ENCODE data around the gene WDPCP. TPM values are rescaled to one million over a fixed set of nuclear protein-coding genes. Genes with fewer than 3 reads are reported as not detected.

WDPCP gene
- total RNA-seq, 2 experiments from 2014 or later: 10.5 to 12.0 TPM

DNA sequence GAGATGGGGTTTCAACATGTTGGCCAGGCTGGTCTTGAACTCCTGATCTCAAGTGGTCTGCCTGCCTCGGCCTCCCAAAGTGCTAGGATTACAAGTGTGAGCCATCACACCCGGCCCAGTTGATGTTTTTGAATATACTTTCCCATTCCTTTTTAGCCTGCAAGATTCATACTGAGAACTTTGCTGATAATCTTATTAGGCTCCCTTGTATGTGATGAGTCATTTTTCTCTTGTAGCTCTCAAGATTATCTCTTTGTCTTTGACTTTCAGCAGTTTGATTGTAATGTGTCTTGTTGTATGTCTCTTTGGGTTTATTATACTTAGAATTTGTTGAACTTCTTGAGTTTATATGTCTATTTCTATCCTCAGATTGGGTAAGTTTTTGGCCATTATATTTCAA lies 456.3 kb downstream of the WDPCP start:
- H3K4me1 Mint-ChIP-seq: no peaks in the 10 kb centered on the region

DNA sequence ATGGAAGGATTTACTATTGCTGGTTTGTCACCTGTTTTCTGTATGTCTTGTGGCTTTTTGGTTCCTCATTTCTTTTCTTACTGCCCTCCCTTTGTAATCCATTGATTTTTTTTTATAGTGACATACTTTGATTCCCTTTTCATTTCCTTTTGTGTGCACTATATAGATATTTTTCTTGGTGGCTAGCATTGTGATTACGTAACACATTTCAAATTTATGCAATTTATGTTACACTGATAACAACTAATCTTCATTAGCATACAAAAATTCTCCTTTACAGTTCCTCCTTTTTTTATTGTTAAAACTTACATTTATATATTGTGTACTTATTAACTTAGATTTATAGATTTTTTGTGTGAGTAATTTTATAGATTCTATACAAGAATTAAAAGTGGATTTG lies 457.1 kb downstream of the WDPCP start:
- DNase-seq (no peak), ATAC-seq (ENCODE audit: low read depth) (no peak)
- Mint-ChIP-seq H3K27ac (no peak overlapping the region), H3K9me3 (peaks cover 10% of the 10 kb centered on the region), H3K36me3 (no peaks in the 10 kb centered on the region), H3K27me3 (no peaks in the 10 kb centered on the region), H3K4me3 (no peak overlapping the region), H3K4me1 (no peaks in the 10 kb centered on the region)
- POLR2A ChIA-PET: no interaction called here

More for the DNA sequence above, 456.3 kb downstream of the WDPCP start:
- Mint-ChIP-seq H3K4me3 (no peak overlapping the region), H3K9me3 (peaks cover 13% of the 10 kb centered on the region), H3K36me3 (no peaks in the 10 kb centered on the region), H3K27me3 (no peaks in the 10 kb centered on the region), H3K27ac (no peak overlapping the region)
- DNase-seq: no peak
- no peak for ATAC-seq (ENCODE audit: low read depth)
- POLR2A ChIA-PET: no interaction called here

DNA sequence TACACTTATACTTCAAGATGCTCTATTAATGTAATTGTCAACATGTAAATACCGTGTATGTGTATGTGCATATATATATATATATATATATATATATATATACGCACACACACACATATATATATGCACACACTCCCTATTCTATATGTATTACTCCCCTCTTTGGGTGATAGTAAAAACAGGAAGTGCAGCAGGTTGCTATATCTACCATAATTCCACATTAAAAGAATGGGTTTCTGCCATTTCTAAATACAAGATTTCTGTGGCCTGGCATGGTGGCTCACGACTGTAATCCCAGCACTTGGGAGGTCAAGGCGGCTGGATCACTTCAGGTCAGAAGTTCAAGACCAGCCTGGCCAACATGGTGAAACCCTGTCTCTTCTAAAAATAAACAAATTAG lies 460.7 kb downstream of the WDPCP start:
- no peaks in the 10 kb centered on the region for H3K36me3 Mint-ChIP-seq
- no peak overlapping the region for H3K27ac Mint-ChIP-seq
- no peak overlapping the region for H3K4me3 Mint-ChIP-seq
- POLR2A ChIA-PET: no interaction called here
- peaks cover 9% of the 10 kb centered on the region for H3K9me3 Mint-ChIP-seq
- DNase-seq (no peak), ATAC-seq (ENCODE audit: low read depth) (no peak)
- no peaks in the 10 kb centered on the region for H3K4me1 Mint-ChIP-seq
- no peaks in the 10 kb centered on the region for H3K27me3 Mint-ChIP-seq

DNA sequence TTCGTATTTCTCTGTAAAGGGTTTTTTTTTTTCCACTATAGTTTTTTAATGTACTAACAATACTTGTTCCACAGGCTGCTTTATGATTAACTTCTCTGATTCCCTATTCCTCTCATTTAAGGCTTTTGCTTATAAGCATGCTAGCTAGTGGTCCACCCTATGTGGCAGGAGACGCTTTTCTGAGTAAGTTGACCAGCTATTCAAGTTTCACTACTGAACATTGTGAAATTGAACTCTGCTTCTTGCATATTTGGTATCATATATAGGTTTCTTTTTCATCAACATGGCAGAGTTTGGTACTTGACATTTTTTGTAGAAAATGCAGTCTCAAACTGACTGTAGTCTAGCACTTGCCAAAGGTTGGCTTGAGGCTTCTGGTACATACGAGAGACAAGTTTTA lies 463.4 kb downstream of the WDPCP start:
- Mint-ChIP-seq H3K4me3 (no peak overlapping the region), H3K9me3 (peaks cover 1% of the 10 kb centered on the region)

DNA sequence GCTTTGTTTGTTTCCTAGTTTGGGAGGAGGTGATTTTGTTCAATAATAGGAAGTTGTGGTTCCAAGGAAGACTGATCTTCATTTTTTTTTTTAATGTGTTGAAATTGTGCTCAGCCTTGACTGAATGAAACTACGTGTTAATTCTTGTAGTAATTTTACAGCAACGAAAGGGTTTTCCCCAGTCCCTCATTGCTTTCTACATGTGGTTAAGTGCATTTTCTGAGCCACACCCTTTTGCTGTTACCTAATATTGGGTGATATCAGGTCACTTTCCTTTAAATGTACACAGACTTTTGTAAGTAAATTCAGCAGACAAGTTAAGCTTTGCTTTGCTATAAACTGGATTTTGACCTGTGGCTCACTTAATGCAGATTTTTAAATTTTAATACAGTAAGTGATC lies 464.1 kb downstream of the WDPCP start:
- ATAC-seq (ENCODE audit: low read depth): no peak
- DNase-seq: no peak
- H3K4me1 Mint-ChIP-seq: no peaks in the 10 kb centered on the region
- no peaks in the 10 kb centered on the region for H3K27me3 Mint-ChIP-seq
- H3K27ac Mint-ChIP-seq: no peak overlapping the region
- no peaks in the 10 kb centered on the region for H3K9me3 Mint-ChIP-seq
- no peak overlapping the region for H3K4me3 Mint-ChIP-seq
- H3K36me3 Mint-ChIP-seq: no peaks in the 10 kb centered on the region
- POLR2A ChIA-PET: no interaction called here

More for the DNA sequence above, 463.4 kb downstream of the WDPCP start:
- no peaks in the 10 kb centered on the region for H3K4me1 Mint-ChIP-seq
- ATAC-seq (ENCODE audit: low read depth): no peak
- DNase-seq: no peak
- POLR2A ChIA-PET: no interaction called here
- H3K27ac Mint-ChIP-seq: no peak overlapping the region
- no peaks in the 10 kb centered on the region for H3K36me3 Mint-ChIP-seq
- no peaks in the 10 kb centered on the region for H3K27me3 Mint-ChIP-seq

DNA sequence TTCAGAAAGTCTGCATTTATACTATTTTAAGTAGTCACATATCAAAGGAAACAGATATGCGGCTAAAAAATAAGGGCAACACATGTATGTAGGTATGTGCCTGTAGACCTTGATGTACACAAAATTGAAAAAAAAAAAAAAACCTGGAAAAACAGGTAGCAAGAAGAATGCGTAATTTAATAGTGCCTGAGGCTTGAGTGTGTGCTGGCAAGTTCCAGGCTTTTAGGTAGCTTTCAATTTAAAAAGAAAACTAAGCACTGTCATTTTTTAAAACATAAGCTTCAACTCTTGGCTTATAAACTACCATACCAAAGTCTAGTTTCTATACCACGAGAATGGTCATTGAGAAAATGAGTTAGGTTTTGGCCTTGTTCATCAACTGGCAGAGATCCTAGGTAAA lies 465.4 kb downstream of the WDPCP start:
- no peaks in the 10 kb centered on the region for H3K4me1 Mint-ChIP-seq
- no peak overlapping the region for H3K4me3 Mint-ChIP-seq
- POLR2A ChIA-PET: no interaction called here
- H3K27ac Mint-ChIP-seq: no peak overlapping the region
- H3K9me3 Mint-ChIP-seq: no peaks in the 10 kb centered on the region
- DNase-seq (no peak), ATAC-seq (ENCODE audit: low read depth) (no peak)
- no peaks in the 10 kb centered on the region for H3K36me3 Mint-ChIP-seq
- H3K27me3 Mint-ChIP-seq: no peaks in the 10 kb centered on the region

DNA sequence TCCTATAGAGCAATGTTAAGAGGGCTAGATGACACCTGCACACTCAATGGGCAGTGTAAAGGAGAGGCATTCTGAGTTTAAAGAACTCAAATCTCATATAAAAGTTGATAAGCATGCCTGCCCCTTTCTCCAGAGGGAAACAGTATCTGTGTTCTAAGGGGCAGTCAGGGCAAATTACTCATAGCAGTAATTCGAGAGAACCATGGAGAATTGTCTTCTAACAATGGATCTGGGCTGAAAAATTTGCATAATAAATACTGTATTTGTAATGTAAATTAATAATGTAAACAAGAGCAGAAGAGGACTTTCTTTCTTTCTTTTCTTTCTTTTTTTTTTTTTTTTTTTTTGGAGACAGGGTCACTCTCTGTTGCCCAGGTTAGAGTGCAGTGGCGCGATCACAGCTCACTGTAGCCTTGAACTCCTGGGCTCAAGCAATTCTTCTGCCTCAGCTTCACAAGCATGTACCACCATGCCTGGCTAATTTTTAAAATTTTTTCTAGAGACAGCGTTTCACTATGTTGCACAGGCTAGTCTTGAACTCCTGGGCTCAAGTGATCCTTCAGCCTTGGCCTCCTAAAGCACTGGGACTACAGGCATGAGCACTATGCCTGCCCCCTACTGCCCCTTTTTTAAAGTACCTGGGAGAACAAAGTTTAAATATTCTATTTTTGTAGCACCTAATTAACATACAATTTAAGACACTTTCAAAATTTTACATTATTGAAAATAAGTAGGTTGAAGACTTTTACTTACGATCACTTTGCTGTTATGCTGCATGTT lies 467.0 kb downstream of the WDPCP start:
- no peak overlapping the region for H3K27ac Mint-ChIP-seq
- no peak for ATAC-seq (ENCODE audit: low read depth)
- H3K4me3 Mint-ChIP-seq: no peak overlapping the region
- H3K9me3 Mint-ChIP-seq: no peaks in the 10 kb centered on the region
- no peaks in the 10 kb centered on the region for H3K36me3 Mint-ChIP-seq
- POLR2A ChIA-PET: no interaction called here
- H3K27me3 Mint-ChIP-seq: no peaks in the 10 kb centered on the region
- no peak for DNase-seq
- no peaks in the 10 kb centered on the region for H3K4me1 Mint-ChIP-seq

DNA sequence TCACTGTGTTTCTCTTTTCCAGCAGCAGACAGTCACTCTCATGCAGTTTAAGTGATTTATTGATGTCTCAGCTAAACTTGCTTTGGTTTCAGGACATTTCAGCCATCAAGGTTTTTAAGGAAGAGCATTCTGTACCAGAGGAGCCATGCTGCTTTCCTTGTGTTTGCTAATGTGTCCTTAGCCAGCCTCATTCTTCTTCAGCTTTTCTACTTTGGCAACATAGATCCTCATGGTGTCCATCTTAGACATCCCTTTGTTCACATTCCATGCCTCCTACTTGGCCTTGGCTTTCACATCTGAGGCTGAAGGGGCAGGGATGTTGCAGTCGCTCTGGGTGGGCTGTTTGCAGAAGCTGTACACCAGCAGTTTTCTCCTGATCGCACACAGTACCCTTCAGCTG lies 469.5 kb downstream of the WDPCP start:
- H3K4me1 Mint-ChIP-seq: no peaks in the 10 kb centered on the region
- ATAC-seq (ENCODE audit: low read depth): no peak
- H3K36me3 Mint-ChIP-seq: no peaks in the 10 kb centered on the region
- DNase-seq: no peak
- no peaks in the 10 kb centered on the region for H3K27me3 Mint-ChIP-seq
- H3K4me3 Mint-ChIP-seq: no peak overlapping the region
- no peak overlapping the region for H3K27ac Mint-ChIP-seq
- POLR2A ChIA-PET: no interaction called here
- peaks cover 3% of the 10 kb centered on the region for H3K9me3 Mint-ChIP-seq

DNA sequence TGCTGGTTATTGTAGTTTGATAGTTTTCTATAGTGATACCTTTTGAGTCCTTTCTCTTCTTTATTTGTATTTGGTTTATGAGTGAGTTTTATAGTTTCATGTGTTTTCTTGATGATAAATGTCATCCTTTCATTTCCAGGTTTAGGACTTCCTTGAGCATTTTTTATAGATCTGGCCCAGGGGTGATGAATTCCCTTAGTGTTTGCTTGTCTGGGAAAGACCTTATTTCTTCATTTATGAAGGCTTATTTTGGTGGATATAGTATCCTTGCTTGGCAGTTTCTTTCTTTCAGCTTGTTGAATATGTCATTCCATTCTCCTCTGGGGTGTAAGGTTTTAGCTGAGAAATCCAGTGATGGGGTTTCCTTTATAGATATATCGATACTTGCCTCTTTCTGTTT lies 483.8 kb downstream of the WDPCP start:
- Mint-ChIP-seq H3K27ac (no peak overlapping the region), H3K4me3 (no peak overlapping the region), H3K4me1 (no peaks in the 10 kb centered on the region), H3K36me3 (no peaks in the 10 kb centered on the region), H3K27me3 (peaks cover 6% of the 10 kb centered on the region), H3K9me3 (peaks cover 9% of the 10 kb centered on the region)
- POLR2A ChIA-PET: no interaction called here
- ATAC-seq (ENCODE audit: low read depth): no peak
- DNase-seq: no peak

DNA sequence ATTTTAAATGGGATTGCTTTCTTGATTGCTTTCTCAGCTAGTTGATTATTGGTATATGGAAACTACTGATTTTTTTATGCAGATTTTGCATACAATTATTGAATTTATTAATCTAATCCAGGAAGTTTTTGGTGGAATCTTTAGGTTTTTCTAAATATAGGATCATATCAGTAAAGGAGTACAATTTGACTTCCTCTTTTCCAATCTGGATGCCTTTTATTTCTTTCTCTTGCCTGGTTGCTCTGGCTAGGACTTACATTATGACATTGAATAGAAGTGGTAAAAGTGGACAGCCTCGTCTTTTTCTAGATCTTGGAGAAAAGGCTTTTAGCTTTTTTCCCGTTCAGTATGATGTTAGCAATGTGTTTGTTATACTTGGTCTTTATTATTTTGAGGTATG lies 486.3 kb downstream of the WDPCP start:
- no peak overlapping the region for H3K27ac Mint-ChIP-seq
- DNase-seq (no peak), ATAC-seq (ENCODE audit: low read depth) (no peak)
- peaks cover 9% of the 10 kb centered on the region for H3K9me3 Mint-ChIP-seq
- H3K4me1 Mint-ChIP-seq: no peaks in the 10 kb centered on the region
- H3K36me3 Mint-ChIP-seq: no peaks in the 10 kb centered on the region
- POLR2A ChIA-PET: no interaction called here
- peaks cover 6% of the 10 kb centered on the region for H3K27me3 Mint-ChIP-seq
- no peak overlapping the region for H3K4me3 Mint-ChIP-seq

DNA sequence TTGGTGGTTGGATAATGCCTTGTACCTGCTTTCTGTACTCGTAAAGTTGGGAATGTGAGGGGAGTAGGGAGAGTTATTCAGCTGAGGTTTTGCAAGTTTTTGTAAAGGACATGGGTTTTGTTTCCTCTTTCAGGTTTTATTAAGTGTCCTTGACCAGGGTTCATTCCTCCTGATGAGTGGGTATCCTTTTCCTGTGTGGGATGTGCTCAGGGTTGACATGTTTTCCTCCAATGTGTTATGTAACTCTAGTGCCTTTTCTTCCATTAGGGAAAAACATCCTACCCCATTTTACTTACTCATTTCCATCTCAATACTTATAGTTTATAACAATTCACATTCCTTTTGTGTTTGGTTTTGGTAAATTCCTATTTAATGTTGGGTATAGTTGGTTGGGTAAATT lies 489.2 kb downstream of the WDPCP start:
- no peak for ATAC-seq (ENCODE audit: low read depth)
- Mint-ChIP-seq H3K4me1 (no peaks in the 10 kb centered on the region), H3K4me3 (no peak overlapping the region), H3K36me3 (no peaks in the 10 kb centered on the region), H3K27ac (no peak overlapping the region), H3K9me3 (peaks cover 4% of the 10 kb centered on the region), H3K27me3 (peaks cover 6% of the 10 kb centered on the region)
- POLR2A ChIA-PET: no interaction called here
- no peak for DNase-seq

DNA sequence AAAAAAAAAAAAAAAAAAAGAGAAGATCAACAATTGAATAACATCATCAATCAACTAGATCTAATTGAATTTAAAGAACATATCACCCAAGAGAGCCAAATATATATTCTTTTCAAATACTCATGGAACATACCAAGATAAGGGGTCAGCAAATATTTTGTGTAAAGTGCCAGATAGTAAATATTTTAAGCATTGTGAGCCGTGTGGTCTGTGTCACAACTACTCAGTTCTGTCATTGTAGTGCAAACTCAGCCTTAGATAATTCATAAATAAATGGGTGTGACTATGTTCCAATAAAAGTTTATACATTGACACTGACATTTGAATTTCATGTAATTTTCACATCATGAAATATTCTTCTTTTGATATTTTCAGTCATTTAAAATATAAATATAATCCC lies 491.8 kb downstream of the WDPCP start:
- H3K4me3 Mint-ChIP-seq: no peak overlapping the region
- H3K36me3 Mint-ChIP-seq: no peaks in the 10 kb centered on the region
- no peak for DNase-seq
- ATAC-seq (ENCODE audit: low read depth): no peak
- no peaks in the 10 kb centered on the region for H3K4me1 Mint-ChIP-seq
- no peak overlapping the region for H3K27ac Mint-ChIP-seq
- peaks cover 2% of the 10 kb centered on the region for H3K27me3 Mint-ChIP-seq
- POLR2A ChIA-PET: no interaction called here
- no peaks in the 10 kb centered on the region for H3K9me3 Mint-ChIP-seq

DNA sequence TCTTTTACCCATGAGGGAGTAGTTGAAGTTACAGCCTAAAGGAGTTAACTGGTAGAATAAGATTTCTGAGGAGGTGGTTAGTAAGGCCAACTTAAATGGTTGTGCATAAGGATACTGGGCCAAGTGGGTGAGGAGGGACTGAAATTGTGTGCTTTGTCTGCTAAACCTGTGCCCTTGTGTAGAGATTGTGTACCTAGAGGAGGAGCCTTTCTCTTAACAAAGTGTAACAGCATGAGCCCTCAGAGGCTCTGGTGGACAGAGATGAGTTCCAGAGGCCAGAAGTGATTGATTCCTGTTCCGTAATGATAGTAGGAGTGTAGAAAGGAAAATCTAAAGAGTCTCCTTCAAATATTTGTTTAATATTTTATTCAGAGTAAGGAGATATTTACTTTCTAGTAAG lies 494.8 kb downstream of the WDPCP start:
- no peaks in the 10 kb centered on the region for H3K4me1 Mint-ChIP-seq
- DNase-seq (no peak), ATAC-seq (ENCODE audit: low read depth) (no peak)
- POLR2A ChIA-PET: no interaction called here
- no peak overlapping the region for H3K27ac Mint-ChIP-seq
- H3K9me3 Mint-ChIP-seq: peaks cover 1% of the 10 kb centered on the region
- H3K27me3 Mint-ChIP-seq: peaks cover 2% of the 10 kb centered on the region
- no peaks in the 10 kb centered on the region for H3K36me3 Mint-ChIP-seq
- no peak overlapping the region for H3K4me3 Mint-ChIP-seq

DNA sequence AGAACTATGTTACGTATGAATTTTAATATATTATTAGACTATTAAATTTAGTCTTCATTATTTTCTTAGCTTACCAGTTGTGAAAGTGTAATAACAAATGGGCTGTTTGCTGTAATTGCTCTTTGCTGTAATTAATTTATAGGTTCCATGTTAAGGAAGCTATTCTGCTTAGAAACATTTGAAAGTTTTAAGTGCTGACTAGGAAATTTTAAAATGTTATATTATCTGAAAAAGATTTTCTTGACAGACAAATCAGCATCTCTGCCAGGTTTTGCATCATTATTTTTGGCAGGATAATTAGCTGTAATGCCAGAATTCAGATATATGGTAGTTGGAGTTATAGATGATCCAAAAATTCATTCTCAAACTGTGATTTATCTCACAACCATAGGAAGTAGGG lies 495.4 kb downstream of the WDPCP start:
- H3K4me1 Mint-ChIP-seq: no peaks in the 10 kb centered on the region
- no peak overlapping the region for H3K4me3 Mint-ChIP-seq
- no peak overlapping the region for H3K27ac Mint-ChIP-seq
- no peak for DNase-seq
- POLR2A ChIA-PET: no interaction called here
- no peak for ATAC-seq (ENCODE audit: low read depth)
- peaks cover 1% of the 10 kb centered on the region for H3K9me3 Mint-ChIP-seq
- H3K36me3 Mint-ChIP-seq: no peaks in the 10 kb centered on the region
- H3K27me3 Mint-ChIP-seq: peaks cover 2% of the 10 kb centered on the region

DNA sequence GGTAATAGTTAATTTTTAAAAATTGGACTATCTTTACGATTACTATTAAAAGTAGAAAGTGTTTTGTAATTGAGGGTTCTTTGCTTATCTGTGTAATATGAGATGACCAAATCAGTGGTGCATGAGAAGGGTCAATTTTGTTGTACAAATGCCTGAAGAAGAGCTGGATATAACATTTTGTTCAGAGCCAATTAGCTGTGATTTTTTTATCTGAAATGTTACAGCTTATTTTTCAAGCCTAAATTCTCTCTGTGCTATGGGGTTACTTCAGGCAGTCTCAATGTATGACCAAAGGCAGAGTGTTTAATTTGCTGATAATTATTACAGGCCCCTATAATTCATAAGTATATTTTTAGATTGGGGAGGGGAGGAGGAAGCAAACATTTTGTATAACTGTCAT lies 495.9 kb downstream of the WDPCP start:
- no peak overlapping the region for H3K27ac Mint-ChIP-seq
- H3K27me3 Mint-ChIP-seq: peaks cover 2% of the 10 kb centered on the region
- H3K36me3 Mint-ChIP-seq: no peaks in the 10 kb centered on the region
- ATAC-seq (ENCODE audit: low read depth): no peak
- no peak for DNase-seq
- H3K4me3 Mint-ChIP-seq: no peak overlapping the region
- H3K4me1 Mint-ChIP-seq: no peaks in the 10 kb centered on the region
- peaks cover 1% of the 10 kb centered on the region for H3K9me3 Mint-ChIP-seq
- POLR2A ChIA-PET: no interaction called here
